ENCODE results near the gene UBL7. TPM values are rescaled to one million over a fixed set of nuclear protein-coding genes. Genes with fewer than 3 reads are reported as not detected.

The UBL7 gene
- total RNA-seq, 1 donor, result 42.7 TPM

DNA sequence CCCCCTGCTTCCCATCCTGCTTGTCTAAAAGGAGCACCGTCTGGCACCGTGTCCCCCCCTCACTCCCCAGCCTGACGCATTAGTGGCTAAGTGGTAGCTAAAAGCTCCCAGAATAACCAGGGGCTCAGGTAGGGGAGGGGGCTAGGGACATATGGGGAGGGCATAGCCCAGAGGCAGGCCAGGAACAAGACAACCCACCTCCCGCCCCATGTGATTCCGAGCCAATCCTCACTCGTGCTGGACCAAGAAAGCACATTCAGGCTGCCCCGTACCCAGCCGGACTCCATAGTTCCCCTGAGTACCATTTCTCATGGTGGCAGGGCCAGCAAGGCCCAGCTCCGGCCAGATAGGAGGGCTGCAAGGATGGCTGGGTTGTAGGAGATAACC, 38.7 kb downstream of the UBL7 start:
- TF ChIP-seq, protein P1, sequence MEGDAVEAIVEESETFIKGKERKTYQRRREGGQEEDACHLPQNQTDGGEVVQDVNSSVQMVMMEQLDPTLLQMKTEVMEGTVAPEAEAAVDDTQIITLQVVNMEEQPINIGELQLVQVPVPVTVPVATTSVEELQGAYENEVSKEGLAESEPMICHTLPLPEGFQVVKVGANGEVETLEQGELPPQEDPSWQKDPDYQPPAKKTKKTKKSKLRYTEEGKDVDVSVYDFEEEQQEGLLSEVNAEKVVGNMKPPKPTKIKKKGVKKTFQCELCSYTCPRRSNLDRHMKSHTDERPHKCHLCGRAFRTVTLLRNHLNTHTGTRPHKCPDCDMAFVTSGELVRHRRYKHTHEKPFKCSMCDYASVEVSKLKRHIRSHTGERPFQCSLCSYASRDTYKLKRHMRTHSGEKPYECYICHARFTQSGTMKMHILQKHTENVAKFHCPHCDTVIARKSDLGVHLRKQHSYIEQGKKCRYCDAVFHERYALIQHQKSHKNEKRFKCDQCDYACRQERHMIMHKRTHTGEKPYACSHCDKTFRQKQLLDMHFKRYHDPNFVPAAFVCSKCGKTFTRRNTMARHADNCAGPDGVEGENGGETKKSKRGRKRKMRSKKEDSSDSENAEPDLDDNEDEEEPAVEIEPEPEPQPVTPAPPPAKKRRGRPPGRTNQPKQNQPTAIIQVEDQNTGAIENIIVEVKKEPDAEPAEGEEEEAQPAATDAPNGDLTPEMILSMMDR (IDR thresholded peaks at IDR 0.05; ENCODE audit: insufficient read depth, low read depth, low read length), result no peak
- no peak for DNase-seq (ENCODE audit: low read depth)
- no peak overlapping the region for H3K4me3 ChIP-seq (ENCODE audit: low read depth, low read length)

DNA sequence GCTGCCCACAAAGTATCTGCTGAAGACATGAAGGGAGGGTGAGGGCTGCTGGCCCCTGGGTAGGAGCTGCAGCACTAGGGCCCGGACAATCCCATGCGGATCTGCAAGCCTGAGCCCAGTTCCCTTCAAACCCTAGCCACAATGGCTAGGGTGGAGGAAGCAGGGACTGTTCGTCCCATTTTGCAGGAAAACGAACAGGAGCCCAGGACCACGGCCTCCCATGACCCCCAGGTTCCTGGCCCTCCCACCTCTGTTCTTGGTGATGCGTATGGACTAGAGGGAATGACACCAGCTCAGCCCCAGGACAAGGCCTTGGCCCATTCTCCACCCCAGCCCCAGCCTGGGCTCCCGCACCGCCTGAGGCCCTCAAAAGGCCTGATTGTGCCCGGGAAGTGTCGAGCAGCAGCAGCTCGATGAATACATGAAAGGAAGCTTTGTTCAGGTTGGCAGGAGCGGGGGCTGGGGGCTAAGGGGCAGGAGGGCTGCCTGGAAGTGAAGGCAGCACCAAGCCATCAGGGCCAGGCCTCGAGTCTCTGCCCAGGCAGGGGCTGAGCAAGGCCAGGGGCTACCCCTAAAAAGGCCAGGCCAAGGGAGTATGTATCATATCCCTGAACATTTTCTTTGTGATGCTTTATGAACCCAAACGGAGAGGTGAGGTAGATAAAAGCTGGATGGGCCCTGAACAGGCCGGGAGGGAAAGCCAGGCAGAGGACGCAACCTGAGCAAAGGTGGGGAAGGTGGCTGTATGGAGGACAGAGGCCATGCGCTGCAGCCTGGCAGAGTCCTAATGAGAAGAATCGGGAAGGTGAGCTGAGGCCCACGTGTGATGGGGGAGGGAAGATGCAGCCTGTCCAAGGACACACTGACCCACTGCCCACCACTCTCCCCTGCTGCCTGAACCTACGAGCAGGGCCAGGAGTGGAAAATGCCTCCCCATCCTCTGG, 39.4 kb downstream of the UBL7 start:
- no peak for DNase-seq (ENCODE audit: low read depth)
- H3K4me3 ChIP-seq (ENCODE audit: low read depth, low read length), result no peak overlapping the region
- TF ChIP-seq, protein P1 (IDR thresholded peaks at IDR 0.05; ENCODE audit: insufficient read depth, low read depth, low read length), result no peak

DNA sequence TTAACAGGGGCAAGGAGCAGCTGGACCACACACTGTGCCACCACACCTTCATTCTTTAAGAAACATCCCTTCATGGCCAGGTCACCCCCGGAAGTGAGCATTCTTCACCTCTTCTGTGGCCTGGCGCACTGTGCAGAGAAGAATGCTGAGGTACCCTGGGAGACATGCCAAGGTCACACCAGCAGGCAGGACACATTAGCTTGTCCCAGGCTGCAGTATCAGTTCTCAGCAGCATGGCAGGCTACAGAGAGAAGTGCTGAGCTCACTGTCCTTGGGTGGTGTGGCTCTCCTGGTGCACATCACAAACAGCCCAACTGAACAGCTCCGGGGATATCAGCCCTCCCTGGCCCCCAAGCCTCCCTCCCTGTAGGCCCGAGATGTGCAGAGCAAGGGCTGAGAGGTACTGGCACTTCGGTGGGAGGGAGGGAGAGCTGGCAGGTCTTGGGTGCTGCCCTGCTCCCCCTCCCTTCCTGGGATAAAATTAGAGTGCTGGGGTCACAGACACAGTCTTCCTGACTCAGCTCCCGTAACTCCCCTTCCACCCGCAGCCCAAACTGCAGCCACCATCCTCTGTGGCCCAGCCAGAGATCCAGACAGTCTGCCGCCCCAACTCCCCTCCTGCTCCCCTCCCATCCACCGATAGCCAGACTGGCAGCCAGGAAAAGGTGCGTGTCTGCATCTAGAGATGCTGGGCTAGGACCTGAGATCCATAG, 40.6 kb downstream of the UBL7 start:
- DNase-seq (ENCODE audit: low read depth), result no peak
- no peak overlapping the region for H3K4me3 ChIP-seq (ENCODE audit: low read depth, low read length)
- TF ChIP-seq, protein P1 (IDR thresholded peaks at IDR 0.05; ENCODE audit: insufficient read depth, low read depth, low read length), result no peak

DNA sequence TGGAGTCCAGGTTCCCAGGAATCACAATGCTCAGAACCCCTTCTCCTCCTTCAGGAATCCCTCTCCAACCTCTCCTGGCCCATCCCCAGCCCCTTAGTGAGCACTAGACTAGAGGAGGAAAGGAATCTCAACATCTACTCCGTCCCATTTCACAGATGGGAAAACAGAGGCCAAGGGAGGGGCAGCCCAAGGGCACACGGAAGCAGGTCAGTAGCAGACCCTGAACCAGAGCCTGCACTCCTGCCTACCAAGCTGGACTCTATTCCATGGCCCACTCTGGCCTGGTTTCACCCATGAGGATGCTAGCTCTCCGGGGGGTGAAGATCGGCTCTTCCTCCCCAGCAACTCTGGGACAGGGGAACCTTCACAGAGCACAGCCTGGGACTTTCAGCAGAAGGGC, 41.5 kb downstream of the UBL7 start:
- H3K4me3 ChIP-seq (ENCODE audit: low read depth, low read length), result no peak overlapping the region
- TF ChIP-seq, protein P1 (IDR thresholded peaks at IDR 0.05; ENCODE audit: insufficient read depth, low read depth, low read length), result no peak
- no peak for DNase-seq (ENCODE audit: low read depth)

DNA sequence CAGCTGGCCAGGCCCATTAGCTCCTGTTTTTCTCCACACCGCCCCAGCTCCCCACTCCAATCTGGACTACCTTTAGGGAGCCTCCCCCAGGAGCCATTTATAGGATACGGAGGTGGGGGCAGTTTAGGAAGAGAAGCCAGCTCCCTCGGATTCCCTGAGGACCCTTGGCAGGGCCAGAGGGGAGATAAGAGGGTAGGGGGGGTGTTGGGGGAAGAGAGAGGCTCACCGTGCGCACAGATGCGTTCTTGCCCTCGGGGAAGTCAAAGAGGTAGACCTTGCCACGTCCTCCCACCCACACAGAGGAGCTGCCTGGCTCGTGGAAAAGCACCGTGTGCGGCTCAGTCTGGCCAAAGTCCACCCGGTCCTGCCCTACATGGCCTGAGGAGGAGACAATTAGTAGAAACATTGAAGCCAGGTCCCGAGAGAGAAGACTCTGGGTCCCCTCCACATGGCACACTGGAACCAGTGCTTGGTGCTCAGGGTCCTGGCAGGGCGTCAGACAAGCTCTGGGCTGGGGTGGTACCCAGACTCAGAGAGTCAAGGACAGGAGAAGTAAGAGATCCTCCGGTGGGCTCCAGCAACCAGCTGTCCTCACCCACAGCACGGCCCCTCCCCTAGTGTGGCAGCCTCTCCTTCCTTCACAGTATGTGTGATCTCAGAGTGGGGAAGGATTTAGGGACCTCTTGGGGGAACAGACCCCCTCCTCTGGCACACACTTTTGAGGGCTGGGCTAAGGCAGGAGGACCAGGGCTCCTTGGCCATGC, 42.2 kb downstream of the UBL7 start:
- DNase-seq (ENCODE audit: low read depth), result no peak
- TF ChIP-seq, protein P1 (IDR thresholded peaks at IDR 0.05; ENCODE audit: insufficient read depth, low read depth, low read length), result no peak
- no peak overlapping the region for H3K4me3 ChIP-seq (ENCODE audit: low read depth, low read length)

DNA sequence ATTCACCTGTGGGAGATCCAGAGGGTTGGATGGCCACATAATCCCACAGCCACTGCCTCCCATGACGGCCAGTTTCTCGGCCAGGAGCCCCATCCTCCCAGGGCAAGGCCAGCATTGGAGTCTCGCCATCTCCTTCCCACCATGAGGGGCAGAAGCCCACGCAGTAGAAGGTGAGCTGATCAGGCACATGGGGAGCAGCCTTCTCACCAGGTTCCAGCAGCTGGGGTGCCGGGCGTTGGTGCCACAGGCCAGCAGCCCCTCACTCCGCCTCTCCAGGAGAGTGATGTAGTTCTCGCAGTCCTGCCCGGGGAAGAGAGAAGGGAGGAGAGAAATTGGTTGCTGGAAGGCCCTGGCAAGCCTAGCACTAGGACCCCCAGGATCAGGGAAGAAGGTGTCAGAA, 43.3 kb downstream of the UBL7 start:
- no peak for DNase-seq (ENCODE audit: low read depth)
- H3K4me3 ChIP-seq (ENCODE audit: low read depth, low read length), result no peak overlapping the region
- TF ChIP-seq, protein P1 (IDR thresholded peaks at IDR 0.05; ENCODE audit: insufficient read depth, low read depth, low read length), result no peak

Data from fibroblast of villous mesenchyme (primary cell).